Stimulated activated CD8-positive, alpha-beta memory T cell treated with anti-CD3 and anti-CD28 coated beads, Interleukin-4, amount 100 ng/mL, for 48 hours (primary cell): ENCODE data around the gene SLC6A8.
"Not testable (repeated sequence)": the region's sequence is repeated elsewhere in the genome, so short reads cannot be mapped to it uniquely, and the experiment has no call there.

Experiments
- DNase-seq: peaks from one replicate; pipeline ENCODE4 v3.0.0-alpha.2; 2020

SLC6A8 gene

DNA sequence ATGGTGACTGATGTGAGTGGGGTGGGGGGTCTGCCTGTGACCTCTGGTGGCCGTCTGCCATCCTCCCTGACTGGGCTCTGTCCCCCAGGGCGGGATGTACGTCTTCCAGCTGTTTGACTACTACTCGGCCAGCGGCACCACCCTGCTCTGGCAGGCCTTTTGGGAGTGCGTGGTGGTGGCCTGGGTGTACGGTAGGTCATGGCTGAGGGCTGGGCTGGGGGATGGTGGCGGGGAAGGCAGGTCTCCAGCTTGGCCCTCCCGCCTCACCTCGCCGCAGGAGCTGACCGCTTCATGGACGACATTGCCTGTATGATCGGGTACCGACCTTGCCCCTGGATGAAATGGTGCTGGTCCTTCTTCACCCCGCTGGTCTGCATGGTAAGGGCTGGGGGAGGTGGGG lies 6.5 kb downstream of the SLC6A8 start:
- DNase-seq, result not testable (repeated sequence)

DNA sequence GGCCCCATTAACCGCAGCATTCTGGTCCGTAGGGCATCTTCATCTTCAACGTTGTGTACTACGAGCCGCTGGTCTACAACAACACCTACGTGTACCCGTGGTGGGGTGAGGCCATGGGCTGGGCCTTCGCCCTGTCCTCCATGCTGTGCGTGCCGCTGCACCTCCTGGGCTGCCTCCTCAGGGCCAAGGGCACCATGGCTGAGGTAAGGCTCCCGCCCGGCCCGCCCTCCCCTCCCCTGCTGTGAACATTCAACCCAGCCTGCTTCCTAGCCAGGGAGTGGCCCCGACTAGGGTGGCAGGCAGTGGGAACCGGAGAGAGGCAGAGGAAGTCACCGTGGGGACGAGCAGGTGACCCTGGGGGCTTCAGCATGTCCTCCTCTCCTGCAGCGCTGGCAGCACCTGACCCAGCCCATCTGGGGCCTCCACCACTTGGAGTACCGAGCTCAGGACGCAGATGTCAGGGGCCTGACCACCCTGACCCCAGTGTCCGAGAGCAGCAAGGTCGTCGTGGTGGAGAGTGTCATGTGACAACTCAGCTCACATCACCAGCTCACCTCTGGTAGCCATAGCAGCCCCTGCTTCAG lies 7.1 kb downstream of the SLC6A8 start:
- no peak for DNase-seq

DNA sequence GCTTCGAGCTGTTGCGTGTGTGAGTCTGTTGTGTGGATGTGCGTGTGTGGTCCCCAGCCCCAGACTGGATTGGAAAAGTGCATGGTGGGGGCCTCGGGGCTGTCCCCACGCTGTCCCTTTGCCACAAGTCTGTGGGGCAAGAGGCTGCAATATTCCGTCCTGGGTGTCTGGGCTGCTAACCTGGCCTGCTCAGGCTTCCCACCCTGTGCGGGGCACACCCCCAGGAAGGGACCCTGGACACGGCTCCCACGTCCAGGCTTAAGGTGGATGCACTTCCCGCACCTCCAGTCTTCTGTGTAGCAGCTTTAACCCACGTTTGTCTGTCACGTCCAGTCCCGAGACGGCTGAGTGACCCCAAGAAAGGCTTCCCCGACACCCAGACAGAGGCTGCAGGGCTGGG lies 8.4 kb downstream of the SLC6A8 start:
- no peak for DNase-seq

DNA sequence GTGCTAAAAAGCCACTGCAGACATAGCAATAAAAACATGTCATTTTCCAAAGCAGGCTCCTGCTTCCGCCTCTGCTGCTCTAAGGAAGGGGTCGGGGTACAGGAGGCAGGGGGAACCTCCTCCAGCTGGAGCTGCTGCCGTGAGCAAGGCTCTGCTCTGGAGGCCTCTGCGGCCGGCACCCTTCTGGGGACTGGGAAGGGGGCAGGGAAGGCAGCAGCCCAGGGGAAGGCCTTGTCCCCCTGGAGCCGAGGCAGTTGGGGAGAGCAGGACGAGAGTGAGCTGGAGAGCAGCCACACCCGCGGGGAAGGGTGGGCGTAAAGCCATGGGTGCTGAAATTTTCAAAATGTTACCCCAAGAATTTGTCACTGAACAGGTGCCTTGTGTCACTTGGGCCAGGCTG lies 8.8 kb downstream of the SLC6A8 start:
- not testable (repeated sequence) for DNase-seq

DNA sequence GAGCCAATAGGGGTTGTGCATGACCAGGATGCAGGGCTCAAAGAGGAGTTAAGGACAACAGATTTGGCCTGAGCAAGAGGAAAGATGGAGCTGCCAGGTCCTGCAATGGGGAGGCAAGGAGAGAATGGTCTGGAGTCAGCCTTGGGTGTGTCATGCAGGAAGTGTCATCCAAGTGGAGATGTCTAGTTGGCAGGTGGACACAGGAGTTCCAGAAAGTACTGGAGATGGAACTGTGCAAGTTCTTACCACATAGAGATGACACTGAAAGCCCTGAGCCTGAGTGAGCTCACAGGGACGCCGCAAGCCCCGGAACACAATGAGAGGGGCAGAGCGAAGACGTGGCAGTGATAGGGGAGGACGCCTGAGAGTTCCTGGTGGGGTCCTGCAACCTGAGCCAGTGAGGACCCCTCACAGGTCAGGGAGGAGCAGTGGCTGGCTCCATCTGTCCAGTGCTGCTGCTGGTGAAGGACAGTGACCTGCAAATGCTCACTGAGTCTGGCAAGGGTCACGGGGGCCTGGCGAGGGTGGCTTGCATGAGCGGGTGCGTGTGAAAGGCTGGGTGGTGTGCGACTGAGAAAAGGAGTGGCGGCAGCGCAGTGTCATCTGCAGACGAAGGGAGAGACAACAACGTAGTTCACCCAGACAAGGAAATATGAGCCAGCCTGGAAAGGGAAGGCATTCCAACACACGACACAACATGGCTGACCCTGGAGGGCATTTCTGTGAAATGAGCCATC lies 9.4 kb downstream of the SLC6A8 start:
- DNase-seq, result not testable (repeated sequence)

DNA sequence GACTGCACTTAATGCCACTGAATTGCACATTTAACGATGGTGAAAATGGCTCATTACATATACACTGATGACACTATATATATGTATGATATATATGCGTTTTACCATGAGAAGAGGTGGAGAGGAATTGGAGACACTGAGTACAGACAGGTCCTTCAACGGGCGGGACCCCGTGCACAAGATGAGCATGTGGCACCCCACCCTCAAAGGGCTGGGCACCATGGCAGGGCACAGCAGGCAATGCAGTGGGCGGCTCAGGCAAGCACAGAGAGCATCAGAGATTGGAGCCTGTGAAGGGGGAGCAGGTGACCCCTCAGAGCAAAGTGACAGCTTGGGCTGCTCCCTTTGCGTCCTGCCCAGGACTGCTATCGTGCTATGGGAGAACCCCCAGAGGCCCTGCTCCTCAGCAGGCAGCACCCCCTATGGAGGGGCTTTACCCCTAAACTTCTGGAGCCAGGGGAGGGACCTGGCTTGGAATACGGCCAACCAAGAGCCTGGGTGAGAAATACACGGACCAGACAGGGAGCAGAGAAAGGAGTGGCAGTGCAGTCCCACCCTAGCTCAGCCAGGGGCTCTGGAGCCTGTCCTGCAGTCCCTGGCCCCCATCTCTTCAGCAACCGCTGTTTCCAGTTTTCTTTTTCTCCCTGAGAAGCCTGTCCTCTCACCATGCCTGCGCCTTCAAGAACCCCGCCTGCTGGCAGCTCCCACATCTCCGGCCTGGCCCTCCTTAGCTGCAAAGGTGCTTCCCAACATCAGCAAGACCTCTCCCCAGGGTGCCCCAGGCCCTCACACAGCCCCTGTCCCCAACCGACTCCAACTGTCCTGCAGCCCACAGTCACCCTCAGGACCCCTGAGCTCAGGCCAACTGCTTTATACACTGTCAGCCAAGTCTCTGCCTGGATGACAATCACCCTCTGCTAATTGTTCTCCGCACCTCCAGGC lies 10.5 kb downstream of the SLC6A8 start:
- no peak for DNase-seq

DNA sequence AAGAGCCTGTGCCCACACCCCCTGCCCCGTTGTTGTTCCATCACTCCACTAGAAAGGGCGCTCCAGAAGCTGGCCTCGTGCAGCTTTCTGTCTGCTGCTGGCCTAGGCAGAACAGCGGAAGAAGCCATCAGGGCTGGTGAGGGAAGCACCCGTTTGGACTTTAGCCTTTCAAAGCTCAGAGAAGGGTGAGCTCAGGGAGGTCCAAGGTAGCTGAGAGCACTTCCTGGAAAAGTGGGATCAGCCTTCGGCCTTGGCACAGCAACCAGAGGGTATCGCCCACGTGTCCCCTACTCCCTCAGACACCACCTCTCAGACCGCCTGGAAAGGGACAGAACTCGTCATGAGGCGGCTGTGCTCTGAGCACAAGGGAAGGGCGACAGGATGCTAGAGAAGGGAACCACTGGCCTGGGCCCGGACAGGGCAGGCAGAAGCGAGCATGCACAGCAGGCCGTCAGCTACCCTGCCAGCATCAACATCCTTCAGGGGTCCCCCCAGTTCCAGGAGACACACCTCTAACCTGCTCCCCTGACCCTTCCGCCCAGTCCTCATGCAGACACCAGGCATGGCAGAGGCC lies 11.6 kb downstream of the SLC6A8 start:
- DNase-seq, result not testable (repeated sequence)

DNA sequence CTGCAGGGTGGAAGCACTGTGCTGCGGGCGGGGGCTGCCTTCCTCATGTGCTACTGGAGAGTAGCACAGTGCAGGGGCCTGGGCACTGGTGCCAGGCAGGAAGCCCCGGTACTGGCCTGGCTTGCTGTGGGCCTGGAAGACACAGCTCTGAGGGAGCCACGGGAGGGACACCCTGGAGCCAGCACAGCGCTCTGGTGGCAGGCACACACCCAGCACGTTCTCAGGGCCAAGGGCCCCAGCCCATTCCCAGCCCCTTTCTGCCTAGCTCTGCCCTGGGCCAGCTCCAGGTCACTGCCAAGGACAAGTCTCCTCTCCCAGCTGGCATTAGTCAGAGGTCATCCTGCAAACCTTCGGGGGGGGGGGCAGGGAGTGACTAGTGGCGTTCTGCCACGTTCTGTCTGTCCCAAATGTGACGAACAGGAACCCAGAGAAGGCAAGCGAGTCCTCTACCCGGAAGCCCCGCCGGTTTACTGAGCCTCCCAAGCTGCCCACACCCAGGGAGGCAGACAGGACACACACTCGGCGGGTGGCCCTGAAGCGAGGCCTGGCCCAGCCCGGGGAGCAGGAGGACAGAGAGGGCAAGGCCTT lies 12.2 kb downstream of the SLC6A8 start:
- DNase-seq, result not testable (repeated sequence)

DNA sequence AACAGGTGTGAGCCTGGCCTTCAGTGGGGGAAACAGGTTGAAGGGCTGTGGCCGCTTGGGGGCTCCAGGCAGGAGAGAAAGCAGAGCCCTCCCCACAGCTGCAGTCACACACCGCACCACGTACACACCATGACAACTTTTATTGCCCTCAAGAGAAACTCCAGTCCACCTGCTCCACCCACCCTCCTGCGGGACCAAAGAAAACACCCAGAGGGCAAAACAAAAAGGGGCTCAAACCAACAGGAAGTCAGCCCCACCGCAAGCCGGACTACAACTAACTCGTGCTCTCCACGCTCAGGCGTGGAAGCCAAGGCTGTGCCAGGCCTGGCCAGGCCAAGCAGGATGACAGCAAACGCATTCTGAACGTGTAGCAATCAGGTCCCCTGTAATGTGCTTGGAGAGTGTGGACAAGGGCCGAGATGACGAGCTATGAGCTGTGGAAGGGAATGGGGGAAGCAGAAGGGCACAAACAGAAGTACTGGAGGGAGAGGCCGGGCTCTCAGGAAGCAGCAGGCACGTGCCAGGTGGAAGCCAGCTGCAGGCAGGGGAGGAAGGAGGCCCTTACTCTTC lies 12.7 kb downstream of the SLC6A8 start:
- no peak for DNase-seq

DNA sequence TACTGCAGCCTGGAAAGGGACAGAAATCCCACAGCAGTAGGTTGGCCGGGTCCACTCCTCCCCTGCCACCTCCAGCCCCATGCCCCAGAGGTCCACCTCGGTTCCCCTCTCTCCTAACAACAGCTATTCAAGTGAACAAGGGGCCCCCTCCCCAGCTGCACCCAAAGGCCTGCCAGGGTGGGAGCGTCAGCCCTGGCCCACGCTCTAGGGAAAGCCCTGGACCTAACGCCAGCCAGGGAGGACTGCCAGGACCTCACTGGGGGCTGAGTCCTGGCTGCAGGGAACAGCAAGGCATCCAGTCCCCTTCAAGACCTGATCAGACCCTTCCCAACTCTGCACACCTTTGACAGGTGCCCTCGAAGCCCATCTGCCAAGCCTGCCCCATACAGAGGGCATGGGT lies 13.2 kb downstream of the SLC6A8 start:
- DNase-seq, result no peak

DNA sequence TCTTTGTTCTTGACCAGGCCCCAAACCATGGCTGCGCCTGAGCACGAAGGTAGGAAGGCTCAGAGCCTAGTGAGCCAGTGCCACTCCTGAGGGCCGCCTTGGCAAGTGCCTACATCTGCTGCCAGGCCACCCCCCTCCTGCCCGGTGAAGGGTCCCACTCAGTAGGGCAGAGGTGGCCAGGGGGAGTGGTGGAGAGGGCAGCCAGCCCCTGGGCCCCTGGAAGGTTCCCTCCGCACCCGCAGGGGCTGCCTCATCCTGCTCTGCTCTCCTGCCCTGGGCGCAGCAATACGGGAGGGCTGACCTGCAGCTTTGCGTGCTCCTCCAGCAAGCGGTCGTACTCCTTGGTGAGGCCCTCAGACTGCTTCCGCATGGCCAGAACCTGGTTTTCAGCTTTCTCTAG lies 14.0 kb downstream of the SLC6A8 start:
- no peak for DNase-seq

DNA sequence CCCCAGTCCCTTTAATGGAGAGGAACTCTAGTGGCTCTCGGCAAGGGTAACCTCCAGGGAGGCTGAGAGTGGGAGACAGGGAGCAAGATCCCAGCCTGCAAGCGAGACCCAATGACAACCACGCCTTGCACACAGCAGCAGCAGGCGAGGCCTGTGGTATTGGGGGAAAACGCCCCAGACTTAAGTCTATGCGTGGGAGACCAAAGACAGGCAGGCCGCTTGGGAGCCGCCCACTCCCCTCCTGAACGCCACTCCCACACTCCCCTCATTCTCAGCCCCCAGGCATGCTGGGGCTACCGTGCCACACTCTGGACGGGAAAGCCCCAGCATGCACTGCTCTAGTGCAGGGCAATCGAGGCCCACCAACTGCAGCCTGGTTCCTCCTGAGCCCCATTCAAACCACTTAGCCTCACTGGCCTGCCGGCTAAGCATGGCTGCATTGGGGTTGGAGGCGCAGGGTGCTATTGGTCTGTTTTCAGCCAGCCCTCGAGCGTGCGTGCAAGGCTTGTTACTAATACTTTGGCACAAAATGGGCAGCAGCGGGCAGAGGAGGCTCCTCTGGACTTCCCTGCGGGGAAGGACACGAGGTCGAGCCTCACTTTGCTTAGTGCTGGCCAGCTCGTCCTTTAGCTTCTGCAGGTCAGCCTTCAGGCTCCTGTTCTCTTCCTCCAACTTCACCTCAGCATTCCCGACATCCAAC lies 14.8 kb downstream of the SLC6A8 start:
- DNase-seq, result no peak

DNA sequence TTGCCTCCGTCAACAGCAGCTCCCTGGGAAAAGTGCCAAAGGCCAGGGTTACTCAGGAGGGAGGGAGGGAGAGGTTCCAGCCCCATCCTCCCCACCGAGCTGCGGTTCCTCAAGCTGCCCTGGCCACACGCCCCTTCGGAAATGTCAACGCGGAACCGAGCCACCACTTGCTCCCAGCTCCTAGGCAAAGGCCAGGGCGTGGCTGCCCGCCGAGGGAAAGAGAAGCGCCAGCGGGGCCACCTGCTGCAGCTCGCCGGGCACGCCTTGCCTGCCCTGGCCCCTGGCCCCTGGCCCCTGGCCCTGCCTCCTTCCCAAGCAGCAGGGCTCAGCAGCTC lies 15.3 kb downstream of the SLC6A8 start:
- no peak for DNase-seq

DNA sequence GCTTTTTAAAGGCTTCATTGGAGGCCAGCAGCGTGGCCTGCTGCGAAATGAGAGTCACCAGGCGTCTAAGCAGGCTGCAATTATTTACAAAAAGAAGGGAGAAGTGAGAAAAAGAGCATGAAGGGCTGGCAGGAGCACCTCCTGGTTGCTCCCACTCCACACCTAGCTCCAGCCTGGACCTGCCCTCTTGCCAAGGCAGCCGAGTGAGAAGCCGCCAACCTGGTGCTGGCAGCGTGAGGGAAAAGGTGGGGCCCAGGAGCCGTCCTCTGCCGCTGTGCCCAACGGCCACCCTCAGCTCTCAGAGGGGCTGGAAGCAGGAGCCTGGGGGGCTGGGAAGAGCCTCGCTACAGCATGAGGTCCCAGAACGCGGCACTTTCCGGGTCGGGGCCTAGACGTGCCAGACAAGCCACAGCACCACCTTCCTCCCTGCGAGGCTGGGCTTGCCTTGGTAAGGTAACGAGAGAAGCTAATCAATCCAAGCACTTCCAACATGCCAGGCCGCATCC lies 16.3 kb downstream of the SLC6A8 start:
- no peak for DNase-seq

DNA sequence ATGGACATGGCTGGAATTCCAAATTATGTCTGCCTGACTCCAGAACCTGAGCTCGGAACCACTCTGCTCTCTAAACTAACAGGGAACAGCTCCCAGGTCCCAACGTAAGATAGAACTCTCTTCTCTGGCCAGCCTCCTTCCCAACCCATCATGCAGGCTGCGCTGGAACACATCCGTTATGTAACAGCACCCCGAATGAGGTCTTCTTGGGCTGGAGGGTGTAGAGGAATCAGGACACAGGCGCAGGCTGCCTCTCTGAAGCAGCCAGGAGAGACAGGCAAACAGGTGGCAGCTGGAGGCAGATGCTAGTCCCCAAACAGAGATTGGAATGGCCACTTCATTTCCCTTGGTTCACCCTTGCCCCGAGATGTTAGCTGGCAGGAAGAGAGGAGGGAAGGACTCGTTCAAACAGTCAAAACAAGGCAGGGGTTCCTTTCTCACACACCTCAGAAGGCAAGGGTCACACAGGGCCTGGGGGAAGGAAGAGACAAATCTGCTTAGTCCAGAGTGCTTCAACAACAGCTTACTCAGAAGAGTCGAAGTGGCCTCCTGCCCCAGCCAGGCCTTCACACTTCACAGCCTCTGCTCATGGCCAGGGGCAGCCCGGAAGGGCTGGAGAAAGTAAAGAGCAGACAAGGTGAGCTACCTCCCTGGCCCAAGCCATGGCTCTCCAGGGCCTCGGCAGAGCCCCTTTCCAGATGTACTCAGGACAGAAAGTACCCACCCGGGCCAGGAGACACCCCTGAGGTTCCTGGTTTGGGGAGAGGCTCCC lies 17.1 kb downstream of the SLC6A8 start:
- DNase-seq, result not testable (repeated sequence)

DNA sequence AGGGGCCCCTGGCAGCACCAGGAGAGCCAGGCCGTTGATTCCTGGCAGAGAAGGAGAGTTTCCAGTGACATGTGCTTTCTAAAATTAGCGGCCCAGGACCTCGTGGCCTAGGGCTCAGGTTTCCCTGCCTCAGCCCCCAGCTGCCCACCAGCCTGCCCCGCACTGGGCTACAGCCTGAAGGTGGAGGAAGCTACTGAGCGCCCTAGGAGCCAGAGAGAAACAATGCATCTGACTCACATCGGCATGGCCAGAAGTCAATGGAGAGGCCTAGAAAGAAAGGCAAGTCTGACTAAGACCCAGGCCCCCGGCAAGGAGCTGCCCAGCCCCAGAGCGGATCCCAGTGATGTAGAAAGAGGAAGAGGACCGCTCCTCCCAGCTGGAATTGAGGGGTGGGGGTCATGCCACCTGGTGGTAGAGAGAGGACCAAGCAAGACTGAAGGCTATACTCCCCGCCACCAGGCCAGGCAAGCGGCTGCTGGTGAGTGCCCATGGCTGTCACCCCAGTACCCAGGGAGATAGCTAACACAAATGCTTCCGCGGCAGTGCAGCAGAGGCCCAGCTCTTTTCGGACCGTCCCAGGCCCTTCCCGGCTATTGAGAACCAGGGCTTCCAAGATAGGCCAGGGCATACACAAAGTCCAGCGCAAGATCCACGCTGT lies 17.8 kb downstream of the SLC6A8 start:
- DNase-seq, result not testable (repeated sequence)

DNA sequence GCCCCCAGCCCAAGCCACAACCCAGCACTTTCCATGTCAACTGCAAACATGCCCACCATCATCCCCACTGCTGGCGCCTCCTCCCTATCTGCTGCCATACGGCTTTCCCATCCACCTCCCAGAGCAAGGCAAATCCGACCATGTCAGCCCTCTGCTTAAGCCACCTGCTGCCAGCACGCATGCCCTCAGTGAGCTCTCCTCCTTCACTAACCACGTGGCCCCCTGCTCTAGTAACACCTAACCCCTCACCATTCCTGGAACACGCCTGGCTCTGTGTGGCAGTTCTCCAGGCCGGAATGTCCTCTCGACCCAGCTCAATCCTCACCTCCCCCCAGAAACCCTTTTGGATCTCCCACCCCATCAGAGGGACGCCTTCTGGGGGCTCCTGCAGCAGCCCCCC lies 19.1 kb downstream of the SLC6A8 start:
- DNase-seq, result no peak

DNA sequence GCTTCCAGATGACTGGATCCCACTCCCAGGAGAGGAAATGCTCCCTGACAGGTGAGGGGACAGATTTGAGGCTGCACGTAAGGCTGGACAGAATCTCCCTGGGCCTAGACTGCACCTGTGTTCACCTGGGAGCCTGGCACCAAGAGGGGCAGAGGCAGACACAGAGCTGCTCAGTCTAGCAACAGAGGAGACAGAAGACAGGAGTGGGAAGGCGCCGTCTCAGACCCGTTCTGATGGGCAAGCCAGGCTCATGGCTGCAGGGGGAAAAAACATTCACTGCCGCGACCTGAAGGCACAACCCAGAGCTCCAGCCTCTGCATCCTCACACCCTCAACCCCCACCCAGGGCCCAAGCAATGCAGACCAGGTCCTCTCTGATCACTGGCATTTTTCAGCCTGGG lies 19.7 kb downstream of the SLC6A8 start:
- DNase-seq, result no peak

DNA sequence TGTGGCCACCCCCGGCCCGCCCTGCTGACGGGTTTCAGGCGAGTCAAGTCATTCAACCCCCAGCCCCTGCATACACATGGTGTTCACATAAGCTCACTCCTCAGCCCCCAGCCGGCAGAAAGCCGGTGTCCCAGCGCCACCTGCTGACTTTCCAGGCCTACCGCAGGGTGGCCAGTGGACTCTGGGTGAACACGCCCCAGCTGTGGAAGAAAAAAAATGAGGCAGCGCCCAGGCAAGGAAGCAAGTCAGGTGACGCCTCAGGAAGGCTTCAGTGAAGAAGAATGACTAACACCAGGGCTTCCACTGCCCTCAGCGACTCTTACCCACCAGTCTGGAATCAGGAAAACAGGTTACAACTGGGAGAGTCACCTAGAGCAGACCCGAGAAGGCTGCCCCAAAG lies 20.7 kb downstream of the SLC6A8 start:
- DNase-seq, result peak; percentile 57
